Measurements from ENCODE around the gene C6orf120.
"Not testable (repeated sequence)": the region's sequence is repeated elsewhere in the genome, so short reads cannot be mapped to it uniquely, and the experiment has no call there.

C6orf120 gene

GRCh38 chr6:169684056-169684455 is 17.9 kb upstream of the C6orf120 start:
- DNase-seq, result no peak

- DNase-seq, result no peak
These were observed 16.1 kb upstream of the C6orf120 start for GRCh38 chr6:169685860-169686259.

GRCh38 chr6:169689287-169689686 is 12.6 kb upstream of the C6orf120 start:
- peak; percentile 25 for DNase-seq

GRCh38 chr6:169691260-169691659 is 10.7 kb upstream of the C6orf120 start:
- DNase-seq, result no peak

GRCh38 chr6:169692516-169692915 is 9.4 kb upstream of the C6orf120 start:
- DNase-seq, result no peak

- DNase-seq, result no peak
These were observed 6.8 kb upstream of the C6orf120 start for GRCh38 chr6:169695131-169695530.

- DNase-seq, result not testable (repeated sequence)
These were observed 4.8 kb upstream of the C6orf120 start for GRCh38 chr6:169697115-169697514.

GRCh38 chr6:169700296-169700695 is 1.6 kb upstream of the C6orf120 start:
- DNase-seq, result peak; percentile 57

- DNase-seq, result no peak
These were observed 494 bp upstream of the C6orf120 start for GRCh38 chr6:169701311-169701953.

- no peak for DNase-seq
These were observed 917 bp downstream of the C6orf120 start for GRCh38 chr6:169702840-169703246.

GRCh38 chr6:169707772-169708171 is 5.8 kb downstream of the C6orf120 start:
- no peak for DNase-seq

GRCh38 chr6:169709293-169709692 is 7.4 kb downstream of the C6orf120 start:
- no peak for DNase-seq

GRCh38 chr6:169710009-169710408 is 8.1 kb downstream of the C6orf120 start:
- DNase-seq, result no peak

- DNase-seq, result no peak
These were observed 12.3 kb downstream of the C6orf120 start for GRCh38 chr6:169714178-169714577.

- no peak for DNase-seq
These were observed 12.7 kb downstream of the C6orf120 start for GRCh38 chr6:169714595-169714994.

- no peak for DNase-seq
These were observed 17.2 kb downstream of the C6orf120 start for GRCh38 chr6:169719117-169719516.

GRCh38 chr6:169720207-169720855 is 18.4 kb downstream of the C6orf120 start:
- no peak for DNase-seq

- DNase-seq, result peak; percentile 67
These were observed 20.7 kb downstream of the C6orf120 start for GRCh38 chr6:169722362-169723199.

- peak; percentile 59 for DNase-seq
These were observed 21.4 kb downstream of the C6orf120 start for GRCh38 chr6:169723200-169723909.

- peak; percentile 20 for DNase-seq
These were observed 22.1 kb downstream of the C6orf120 start for GRCh38 chr6:169723991-169724493.

GRCh38 chr6:169724494-169725124 is 22.7 kb downstream of the C6orf120 start, which contains the start of gene PHF10:
TSS of gene PHF10 (minus strand) at chr6:169724500. CDS start at chr6:169723931, 569 bp downstream.
- peak; percentile 19 for DNase-seq
